ENCODE data around the gene AGBL1.

GRCh38 chr15:86237111-86237500 is 157.4 kb downstream of the AGBL1 start:
- no peak for TF ChIP-seq EZH2phosphoT487 (conservative IDR thresholded peaks at IDR 0.05; ENCODE audit: low read length)
- TF ChIP-seq, protein P1, sequence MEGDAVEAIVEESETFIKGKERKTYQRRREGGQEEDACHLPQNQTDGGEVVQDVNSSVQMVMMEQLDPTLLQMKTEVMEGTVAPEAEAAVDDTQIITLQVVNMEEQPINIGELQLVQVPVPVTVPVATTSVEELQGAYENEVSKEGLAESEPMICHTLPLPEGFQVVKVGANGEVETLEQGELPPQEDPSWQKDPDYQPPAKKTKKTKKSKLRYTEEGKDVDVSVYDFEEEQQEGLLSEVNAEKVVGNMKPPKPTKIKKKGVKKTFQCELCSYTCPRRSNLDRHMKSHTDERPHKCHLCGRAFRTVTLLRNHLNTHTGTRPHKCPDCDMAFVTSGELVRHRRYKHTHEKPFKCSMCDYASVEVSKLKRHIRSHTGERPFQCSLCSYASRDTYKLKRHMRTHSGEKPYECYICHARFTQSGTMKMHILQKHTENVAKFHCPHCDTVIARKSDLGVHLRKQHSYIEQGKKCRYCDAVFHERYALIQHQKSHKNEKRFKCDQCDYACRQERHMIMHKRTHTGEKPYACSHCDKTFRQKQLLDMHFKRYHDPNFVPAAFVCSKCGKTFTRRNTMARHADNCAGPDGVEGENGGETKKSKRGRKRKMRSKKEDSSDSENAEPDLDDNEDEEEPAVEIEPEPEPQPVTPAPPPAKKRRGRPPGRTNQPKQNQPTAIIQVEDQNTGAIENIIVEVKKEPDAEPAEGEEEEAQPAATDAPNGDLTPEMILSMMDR (IDR thresholded peaks at IDR 0.05; ENCODE audit: insufficient read depth, low read length, poor library complexity, severe bottlenecking), result no peak

All from SU-DHL-6 (cell line).